SW480 (cell line): ENCODE data around the gene TMTC1.
"Not testable (repeated sequence)": the region's sequence is repeated elsewhere in the genome, so short reads cannot be mapped to it uniquely, and the experiment has no call there.

Experiments
- DNase-seq: peaks from one replicate; pipeline ENCODE4 v3.0.0-alpha.2; 2016; ENCODE audit warnings: low spot score

Gene TMTC1

DNA sequence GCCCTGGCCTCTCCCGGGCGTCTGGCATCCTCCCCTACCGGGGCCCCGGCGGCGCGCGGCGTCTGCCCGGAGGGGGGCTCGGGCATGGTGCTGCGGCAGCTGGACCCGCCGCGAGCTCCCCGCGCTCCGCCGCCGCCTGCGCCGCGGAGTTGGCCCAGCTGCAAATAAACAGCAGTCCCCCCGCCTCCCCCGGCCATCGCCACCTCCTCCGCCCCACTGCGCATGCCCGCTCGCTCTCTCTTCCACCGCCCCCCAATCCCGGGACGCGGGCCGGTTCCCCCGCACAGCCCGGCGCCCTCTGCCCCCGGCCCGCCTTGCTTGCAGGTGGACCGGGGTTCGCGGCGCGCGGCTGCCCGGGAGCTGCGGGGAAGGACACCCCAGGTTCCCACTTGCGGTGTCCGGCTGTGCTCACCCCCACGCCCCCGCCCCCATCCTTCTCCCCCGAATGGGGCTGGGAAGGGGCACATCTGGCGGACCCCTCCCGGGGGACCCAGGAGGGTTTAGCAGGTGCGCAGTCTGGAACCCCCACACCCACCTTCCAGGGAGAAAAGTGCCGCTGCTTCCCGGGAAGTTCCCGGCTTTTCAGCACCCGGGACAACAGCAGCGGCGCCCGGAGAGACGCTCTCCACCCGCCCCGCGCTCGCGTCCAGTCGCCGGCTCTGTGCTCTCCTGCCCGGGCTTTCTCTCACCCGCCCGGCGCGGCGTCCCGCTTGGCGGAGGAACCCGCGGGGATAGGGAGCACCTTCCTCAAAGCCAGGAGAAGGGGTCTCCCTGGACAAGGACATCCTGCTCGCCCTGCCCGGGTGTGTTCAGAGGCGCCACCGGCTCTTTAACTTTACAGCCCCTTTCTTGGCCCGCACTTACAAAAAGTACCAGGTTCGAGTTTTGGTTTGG, at the start of gene TMTC1:
Gene TMTC1, minus strand, starts transcription at position 170 of the 894 bp plus-strand sequence. CDS start 191 bp downstream, outside the sequence.
- no peak for DNase-seq

DNA sequence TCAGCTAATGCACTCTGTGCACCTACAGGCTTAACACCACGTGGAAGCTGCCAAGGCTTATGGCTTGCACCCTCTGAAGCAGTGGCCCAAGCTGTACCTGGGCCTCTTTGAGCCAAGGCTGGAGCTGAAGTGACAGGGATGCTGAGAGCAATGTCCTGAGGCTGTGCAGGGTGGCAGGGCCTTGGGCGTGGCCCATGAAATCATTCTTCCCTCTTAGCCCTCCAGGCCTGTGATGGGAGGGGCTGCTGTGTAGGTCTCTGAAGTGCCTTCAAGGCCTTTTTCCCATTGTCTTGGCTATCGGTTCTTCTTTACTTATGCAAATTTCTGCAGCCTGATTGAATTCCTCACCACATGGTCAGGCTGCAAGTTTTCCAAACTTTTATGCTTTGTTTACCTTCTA, 47.4 kb upstream of the TMTC1 start:
- DNase-seq, result no peak

DNA sequence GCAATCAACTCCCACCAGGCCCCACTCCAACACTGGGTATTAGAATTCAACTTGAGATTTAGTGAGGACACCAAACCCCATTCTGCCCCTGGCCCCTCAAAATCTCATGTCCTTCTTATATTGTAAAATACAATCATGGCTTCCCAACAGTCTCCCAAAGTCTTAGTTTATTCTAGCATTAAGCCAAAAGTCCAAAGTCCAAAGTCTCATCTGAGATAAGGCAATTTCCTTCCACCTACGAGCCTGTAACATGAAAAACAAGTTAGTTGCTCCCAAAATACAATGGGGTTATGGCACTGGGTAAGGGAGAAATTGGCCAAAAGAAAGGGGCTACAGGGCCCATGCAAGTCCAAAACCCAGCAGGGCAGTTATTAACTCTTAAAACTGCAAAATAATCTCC, 46.6 kb upstream of the TMTC1 start:
- DNase-seq, result no peak

DNA sequence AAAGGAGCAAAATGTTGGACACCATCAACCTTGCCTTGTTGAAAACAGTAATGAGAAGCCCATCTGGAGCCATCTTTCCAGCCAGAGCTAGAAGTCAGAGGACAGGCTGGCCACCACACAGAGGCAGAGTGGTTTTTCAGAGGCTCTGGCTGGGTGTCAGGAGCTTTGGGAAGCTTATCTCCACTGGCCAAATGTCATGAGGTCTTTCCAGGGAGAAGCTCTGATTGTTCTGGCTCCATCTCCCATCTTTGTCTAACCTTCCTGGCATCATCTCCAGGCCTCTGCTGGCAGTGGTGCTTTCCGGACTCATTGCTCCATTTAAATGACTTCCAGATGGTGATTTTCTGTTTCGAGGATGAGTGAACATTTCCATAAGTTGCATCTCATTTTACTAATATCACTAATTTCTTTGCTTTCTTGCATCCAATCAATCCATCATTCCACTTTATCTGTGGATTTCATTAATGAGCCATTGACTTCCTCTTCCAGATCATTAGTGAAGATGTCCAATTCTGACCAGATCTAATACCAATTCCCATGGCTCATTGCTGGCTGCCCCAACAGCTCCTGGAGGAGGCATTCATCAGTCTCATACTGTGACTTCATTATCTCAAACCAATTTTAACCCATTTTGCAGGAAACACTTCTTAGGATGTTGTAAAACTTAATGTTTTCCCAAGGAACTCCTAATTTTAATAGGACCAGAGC, 35.3 kb upstream of the TMTC1 start:
- DNase-seq, result no peak

DNA sequence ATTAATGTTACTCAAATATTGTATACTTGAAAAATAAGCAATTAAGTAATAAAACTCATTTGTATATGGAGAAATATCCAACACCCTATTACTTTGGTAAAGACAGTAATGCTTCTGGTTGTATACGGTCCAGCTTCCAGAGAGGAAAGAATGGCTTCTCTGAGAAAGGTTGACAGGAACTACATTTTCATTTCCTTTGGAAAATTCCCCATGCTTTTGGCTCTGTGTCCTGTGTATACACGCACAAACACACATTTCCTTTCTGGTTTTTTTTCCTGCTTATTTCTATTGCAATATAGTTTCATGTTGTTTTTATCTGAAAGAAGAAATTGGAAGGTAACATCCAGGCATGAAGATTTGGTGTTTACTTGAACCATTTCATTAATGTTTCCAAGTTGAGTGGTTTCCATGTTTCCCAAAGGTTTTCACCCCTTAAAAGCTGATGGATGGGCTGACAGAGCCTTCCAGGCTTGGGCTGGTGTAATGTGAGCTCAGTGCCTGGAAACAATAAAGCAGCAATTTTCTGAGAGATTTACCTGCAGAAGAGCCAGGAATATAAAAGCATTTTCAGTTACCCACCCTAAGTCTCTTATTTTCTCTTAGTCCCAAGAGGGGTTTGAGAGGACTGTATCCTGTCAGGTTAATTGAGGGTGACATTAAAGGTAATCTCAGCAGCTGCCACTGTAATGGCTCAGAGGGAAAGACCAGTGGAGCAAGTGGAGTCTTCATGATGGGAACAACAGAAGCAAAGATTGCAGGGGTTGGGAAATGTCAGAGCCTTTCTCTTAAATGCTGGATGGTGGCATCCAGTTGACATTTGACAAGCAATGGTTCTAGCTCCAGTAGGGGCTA, 33.4 kb upstream of the TMTC1 start:
- no peak for DNase-seq

DNA sequence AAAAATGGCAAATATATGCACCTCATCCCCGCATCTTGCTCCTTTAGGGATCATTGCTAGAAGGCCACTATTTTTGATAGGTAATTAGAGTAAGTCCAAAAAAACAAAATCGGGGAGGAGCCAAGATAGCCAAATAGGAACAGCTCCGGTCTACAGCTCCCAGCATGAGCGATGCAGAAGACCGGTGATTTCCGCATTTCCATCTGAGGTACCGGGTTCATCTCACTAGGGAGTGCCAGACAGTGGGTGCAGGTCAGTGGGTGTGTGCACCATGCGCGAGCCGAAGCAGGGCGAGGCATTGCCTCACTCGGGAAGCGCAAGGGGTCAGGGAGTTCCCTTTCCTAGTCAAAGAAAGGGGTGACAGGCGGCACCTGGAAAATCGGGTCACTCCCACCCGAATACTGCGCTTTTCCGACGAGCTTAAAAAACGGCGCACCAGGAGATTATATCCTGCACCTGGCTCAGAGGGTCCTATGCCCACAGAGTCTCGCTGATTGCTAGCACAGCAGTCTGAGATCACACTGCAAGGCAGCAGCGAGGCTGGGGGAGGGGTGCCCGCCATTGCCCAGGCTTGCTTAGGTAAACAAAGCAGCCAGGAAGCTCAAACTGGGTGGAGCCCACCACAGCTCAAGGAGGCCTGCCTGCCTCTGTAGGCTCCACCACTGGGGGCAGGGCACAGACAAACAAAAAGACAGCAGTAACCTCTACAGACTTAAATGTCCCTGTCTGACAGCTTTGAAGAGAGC, 26.0 kb upstream of the TMTC1 start:
- DNase-seq, result not testable (repeated sequence)

DNA sequence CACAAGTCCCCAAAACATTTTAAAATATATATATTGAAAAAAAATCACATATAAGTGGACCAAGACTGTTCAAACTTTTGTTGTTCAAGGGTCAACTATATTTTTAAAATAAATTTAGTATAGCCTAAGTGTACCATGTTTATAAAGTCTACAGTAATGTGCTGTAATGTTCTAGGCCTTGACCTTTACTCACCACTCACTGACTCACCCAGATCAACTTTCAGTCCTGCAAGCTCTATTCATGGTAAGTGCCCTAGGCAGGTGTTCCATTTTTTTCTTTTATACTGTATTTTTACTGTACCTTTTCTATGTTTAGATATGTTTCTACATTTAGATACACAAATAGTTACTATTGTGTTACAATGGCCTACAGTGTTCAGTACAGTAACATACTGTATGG, 23.4 kb upstream of the TMTC1 start:
- peak; percentile 22 for DNase-seq

DNA sequence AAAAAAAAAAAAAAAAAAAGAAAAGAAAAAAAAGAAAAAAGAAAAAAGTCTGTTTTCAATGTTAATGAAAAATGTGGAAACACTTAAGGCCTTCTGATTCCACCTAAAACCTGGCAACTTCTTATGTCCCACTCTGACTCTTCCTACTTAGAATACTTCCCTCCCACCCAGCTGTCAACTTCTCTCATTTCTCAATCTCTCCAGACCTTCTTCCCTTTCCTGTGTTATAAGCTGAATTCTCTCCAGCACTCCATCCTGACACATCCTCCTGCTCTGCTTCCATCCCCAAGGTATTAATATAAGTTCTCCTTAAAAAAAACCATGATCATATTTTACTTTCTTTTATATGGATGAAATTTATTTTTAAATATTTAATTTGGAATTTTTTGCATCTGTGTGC, 20.3 kb upstream of the TMTC1 start:
- DNase-seq, result no peak

DNA sequence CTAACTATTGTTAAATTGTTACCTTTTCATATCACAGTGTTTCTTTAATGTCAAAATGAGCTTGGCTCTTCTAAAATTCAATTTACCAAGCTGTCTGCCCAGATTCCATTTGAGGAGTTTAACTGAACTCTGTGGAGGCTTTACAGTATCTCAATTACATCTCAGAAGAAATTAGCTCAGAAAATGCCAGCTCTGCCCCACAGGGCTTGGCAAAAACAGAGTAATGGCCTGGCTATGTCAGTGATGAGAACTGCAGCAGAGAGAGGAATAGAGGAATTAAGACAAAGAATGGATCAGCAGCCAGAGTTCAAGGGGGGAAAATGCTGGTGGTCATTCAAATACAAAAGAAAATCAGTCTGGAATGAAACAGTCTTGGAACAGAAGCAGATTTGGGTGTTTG, 15.8 kb upstream of the TMTC1 start:
- no peak for DNase-seq

DNA sequence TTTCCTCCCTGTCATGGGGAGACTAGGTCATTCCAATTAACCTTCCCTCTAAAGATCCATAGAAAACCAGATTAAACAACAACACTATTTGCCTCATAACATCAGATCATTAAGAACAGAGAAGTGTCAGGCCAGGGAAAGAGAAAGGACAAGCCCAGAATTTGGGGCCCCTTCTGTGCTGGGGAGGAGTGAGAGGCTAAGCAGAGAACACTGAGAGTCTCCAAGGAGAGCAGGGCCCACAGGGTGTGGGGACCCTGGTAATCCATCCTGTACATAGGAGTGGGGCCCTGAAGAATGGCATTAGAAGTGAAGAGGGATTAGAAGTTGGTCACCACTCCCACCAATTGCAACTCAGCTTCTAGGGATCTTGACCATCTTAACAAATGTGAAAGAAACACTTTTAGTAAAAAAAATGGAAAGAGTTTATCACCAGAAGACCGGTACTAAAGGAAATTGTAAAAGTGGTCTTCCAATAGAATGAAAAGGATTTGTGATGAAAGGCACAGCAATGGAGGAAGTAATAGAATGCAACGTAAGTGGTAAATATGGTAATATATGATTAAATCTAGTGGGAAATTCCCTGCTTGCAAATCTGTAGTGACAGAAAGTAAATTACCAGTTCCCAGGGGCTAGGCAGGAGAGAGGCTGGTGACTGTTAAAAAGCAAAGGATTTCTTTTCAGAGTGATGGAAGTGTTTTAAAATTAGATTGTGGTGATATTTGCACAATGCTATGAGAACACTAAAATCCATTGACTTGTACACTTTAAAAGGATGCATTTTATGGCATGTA, 14.0 kb upstream of the TMTC1 start:
- DNase-seq, result no peak

DNA sequence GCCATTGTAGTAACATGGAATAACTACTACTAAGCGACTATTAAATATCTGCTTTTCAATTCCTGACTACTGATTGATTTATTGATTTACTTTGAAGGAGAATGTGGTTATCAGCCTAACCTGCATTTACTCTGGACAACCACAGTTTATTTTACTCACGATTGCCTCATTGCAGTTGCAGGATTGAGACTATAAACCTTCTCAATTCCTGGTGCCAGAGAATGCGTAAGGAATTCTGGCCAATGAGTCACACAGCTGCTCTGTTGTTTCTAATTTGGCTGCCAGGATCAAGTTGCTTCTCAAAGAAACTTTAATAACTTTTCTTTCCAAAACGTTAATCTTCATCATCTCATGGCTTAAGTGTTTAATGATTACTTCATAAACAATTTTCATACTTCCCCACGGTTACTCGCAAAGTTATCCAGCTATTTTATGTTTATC, 13.1 kb upstream of the TMTC1 start:
- no peak for DNase-seq

DNA sequence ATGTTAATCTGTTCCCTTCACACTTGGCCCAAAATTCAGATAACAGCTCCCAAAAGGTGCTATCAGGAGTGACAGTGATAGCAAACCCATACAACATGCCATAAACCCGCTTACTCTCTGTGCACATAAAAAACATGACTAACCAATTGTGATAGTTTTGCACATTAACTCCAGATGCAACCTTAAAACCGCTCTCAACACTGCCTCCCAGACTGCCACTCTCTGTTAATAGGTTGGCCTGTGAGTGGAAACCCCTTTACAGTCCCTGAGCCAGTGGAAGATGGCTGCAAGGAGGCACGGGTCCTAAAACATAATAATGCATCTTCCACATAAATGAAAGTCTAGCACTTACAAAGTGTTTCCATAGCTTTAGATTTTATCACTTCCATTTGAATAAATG, 12.0 kb upstream of the TMTC1 start:
- DNase-seq, result no peak

DNA sequence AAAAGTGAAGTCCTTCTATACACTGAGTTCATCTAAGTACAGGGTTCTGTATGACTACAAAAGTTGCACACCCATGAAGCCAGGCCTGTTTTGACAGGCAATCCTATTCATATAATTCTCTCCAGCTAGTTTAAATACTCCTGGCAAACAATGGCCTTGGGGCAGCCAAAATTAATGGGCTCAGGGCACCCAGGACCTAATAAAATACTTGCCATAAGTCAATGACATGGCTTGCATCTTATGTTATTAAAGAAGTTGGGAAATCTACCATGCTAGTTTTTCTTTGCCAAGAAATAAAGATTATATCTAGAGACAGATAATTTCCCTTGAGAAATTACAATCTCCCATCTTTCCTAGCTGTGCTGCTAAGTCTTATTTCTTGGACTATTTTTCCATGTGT, 11.1 kb upstream of the TMTC1 start:
- DNase-seq, result no peak

DNA sequence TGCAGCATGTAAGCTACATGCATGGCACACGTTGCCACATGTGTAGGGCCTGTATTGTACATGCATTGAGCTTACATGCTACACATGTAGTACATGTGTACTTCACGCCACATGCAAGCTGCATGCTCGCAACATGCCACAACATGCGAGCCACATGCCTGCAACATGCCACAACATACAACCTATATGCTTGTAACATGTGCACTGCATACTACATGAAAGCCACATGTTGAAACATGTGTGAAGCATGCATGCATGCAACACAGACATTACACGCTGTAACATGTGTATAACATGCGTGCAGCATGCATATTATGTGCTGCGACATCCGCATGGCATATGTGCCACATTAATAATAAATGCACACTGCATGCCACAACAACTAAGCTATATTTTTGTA, 9.1 kb upstream of the TMTC1 start:
- no peak for DNase-seq

DNA sequence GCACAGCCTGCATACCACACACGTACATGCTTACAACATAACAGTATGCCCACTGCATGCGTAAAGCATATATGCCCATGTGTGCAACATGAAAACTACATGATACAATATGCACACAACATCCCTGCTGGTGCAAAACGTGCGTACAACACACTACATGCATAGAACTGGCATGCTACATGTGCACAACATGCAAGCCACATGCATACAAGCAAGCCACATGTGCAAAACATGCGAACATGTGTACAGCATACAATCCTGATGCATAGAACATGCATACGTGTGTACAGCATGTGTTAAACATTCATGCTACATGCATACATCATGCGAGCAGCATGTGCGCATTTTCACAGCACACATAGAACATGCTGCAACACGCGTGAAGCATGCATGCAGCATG, 8.4 kb upstream of the TMTC1 start:
- DNase-seq, result no peak

DNA sequence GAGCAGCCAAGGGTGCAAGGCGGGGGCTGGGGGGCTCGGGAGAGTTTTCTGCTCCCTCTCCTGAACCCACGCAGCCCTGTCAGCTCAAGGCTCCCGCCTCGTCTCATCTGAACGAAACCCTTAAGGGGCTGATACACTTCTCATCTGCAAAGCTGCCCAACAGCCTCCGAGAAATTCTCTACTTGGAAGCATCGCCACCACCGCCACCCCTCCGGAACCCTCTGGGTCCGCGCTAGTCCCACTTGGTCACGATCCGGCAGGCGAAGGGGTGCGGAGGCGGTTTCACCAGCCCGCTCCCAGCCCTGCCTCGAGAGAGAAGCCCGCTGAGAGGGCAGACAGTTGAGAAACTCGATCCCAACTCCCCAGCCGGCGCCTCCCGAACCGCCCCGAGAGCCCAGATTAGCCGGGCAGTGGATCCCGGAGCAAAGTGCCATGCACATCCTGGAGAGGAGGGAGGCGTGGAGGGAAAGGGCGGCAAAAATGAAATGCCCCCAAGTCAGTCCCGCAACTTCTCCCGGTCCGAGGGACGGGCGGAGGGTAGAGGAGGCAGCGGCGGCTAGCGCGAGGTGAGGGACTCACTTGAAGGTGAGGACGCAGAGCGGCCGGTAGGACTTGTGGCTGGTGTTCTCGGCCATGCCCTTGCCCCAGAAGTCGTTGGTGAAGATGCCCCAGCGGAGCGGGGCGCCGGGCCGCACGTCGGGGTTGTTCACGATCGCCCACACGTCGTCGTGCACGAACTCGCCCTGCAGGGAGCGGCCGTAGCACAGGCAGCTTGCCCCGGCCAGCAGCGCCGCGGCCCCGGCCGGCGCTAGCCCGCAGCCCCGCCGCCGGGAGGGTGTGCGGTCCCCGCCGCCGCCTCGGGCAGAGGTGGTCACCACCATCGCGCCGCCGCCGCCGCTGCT, 620 bp downstream of the TMTC1 start:
- DNase-seq, result no peak

DNA sequence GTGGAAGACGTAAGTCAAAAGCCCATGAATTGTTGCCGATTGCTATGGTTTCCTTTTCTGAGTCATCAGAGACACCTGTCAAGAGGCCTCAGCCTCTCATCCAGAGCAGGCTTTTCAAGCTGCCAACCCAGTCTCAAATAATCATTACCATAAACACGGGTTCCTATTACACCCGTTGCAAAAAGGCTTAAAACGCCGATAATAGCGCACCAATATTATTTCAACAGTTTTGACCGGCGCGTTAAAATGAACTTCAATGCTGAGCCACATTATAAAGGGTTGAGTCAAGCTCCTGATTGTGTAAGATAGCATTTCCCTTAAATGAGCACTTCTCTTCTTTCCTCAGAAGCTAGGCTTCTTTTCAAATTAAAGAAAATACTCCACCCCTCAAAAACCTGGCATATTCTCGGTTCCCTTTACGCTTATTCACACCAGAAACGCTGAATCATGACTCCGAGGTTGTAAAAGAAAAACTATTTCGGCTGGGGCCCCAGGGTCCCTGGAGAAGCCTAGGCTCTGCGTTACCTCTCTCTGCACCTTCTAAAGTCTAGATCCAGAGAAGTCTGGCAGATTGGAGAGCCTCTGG, 1.4 kb downstream of the TMTC1 start:
- DNase-seq, result no peak

DNA sequence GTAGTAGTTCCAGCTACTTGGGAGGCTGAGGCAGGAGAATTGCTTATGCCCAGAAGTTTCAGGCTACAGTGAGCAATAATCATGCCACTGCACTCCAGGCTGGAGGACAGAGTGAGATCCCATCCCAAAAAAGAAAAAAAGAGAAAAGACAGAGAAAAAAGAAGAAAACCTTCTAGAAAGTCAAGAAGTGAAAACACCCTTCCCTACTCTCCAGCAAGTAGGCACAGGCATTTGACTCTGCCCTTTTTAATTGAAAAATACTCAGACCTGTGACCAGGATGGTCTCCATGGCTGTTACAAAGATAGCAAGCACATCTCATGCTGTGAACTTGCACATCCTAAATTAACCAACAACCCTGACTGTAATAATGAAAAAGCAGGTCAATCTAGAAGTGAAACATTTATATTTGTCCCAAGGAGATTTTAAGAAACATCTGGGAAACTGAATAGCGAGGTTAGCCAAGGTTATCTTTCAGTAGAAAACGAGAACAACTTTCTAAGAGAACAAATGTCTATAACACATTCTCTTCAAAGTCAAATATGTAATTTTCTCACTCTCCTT, 2.0 kb downstream of the TMTC1 start:
- DNase-seq, result no peak

DNA sequence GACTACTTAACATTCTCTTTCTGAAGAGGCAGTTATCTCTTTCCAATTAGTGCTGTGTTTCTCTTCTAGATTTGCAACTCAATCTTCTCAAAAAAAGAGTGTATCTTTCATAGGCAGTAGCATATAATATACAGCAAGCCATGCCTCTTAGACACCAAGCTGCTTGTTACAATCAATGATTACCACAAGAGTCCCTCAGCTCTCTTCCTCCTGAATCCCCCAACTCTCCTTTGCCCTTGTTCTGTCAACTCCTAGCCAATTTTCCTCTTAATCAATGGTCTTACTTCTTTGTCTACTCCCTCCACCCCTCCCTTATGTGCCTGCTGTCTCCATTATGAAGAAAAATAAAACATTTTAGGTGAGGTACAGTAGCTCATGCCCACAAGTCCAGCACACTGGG, 2.6 kb downstream of the TMTC1 start:
- DNase-seq, result no peak
